ENCODE measurements around the gene GRK4. TPM values are rescaled to one million over a fixed set of nuclear protein-coding genes. Genes with fewer than 3 reads are reported as not detected.

Gene GRK4
- total RNA-seq, 4 donors from 2014 or later = 1.0 to 9.4 (median 6.0) TPM; not detected in 1

DNA sequence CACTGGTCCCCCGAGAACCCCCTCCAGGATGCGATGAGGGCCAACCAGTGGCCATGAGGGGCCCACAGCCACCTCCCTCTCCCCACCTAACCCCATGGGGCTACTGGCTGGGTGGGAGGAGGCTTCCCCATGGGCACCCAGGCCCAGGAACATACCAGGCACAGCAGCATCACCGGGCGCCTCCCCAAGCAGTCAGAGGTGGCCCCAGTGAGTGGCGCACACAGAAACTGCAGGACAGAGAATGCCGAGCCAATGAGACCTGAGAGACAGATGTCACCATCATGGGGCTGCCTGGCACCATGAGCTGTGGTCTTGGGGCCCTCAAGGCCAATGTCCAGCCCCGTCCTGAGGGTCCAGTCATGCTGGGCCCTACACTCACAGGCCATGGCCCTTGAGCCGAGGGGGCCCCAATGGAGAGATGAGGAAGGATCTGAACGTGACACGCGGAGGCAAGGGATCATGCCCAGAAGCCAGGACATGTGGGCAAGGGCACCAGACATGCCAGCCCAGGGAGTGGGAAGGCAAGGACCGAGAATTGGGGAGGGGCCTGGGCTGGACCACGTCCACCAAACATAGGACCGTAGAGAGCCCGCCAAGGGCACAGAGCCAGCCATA is 30.3 kb upstream of the GRK4 start:
- TF ChIP-seq, protein P1, sequence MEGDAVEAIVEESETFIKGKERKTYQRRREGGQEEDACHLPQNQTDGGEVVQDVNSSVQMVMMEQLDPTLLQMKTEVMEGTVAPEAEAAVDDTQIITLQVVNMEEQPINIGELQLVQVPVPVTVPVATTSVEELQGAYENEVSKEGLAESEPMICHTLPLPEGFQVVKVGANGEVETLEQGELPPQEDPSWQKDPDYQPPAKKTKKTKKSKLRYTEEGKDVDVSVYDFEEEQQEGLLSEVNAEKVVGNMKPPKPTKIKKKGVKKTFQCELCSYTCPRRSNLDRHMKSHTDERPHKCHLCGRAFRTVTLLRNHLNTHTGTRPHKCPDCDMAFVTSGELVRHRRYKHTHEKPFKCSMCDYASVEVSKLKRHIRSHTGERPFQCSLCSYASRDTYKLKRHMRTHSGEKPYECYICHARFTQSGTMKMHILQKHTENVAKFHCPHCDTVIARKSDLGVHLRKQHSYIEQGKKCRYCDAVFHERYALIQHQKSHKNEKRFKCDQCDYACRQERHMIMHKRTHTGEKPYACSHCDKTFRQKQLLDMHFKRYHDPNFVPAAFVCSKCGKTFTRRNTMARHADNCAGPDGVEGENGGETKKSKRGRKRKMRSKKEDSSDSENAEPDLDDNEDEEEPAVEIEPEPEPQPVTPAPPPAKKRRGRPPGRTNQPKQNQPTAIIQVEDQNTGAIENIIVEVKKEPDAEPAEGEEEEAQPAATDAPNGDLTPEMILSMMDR (IDR thresholded peaks at IDR 0.05) = no peak
- no peak for TF ChIP-seq POLR2A (IDR thresholded peaks at IDR 0.05)
- intact Hi-C loops (cut with DNase I; ENCODE audit: low total_unique reads) = no loop called here
- Histone ChIP-seq H3K27me3 (no peaks in the 10 kb centered on the region), H3K4me3 (peak overlapping the region in 1 of 2 donors; percentile 66), H3K4me1 (peaks cover 0 to 10% of the 10 kb centered on the region in 2 donors), H3K36me3 (no peaks in the 10 kb centered on the region), H3K27ac (peak overlapping the region; percentile 58 to 89), H3K9me3 (no peaks in the 10 kb centered on the region)
- no peak for DNase-seq

DNA sequence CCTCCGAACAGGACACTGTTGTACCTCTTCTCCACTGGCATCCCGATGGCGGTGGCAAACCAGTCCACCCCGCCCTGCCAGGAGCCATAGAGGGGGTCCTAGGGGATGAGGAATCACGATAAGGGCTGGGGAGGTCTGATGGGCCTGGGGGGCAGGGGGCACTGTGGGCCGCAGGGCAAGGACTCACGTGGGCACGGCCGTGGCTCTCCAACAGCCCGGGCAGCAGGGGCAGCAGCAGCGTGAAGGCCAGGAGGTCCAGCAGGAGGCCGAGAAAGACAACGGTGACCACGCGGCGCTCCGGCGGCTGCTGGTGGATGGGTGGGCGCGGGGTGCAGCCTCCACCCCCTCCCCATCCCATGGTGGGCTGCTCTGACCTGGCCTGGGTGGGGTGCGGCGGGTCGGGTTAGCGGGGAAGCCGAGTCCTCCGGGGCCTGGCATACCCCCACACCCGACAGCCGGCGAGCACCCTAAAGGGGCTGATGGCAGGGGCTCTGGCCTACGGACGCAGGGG is 29.8 kb upstream of the GRK4 start:
- Histone ChIP-seq H3K27me3 (no peaks in the 10 kb centered on the region), H3K27ac (peak overlapping the region; percentile 58 to 89), H3K36me3 (no peaks in the 10 kb centered on the region), H3K4me1 (peaks cover 0 to 10% of the 10 kb centered on the region in 2 donors), H3K4me3 (peak overlapping the region; percentile 66), H3K9me3 (no peaks in the 10 kb centered on the region)
- TF ChIP-seq, protein P1 (IDR thresholded peaks at IDR 0.05) = no peak
- no peak for TF ChIP-seq POLR2A (IDR thresholded peaks at IDR 0.05)
- peak in 1 of 2 donors; percentile 35 for DNase-seq
- intact Hi-C loops (cut with DNase I; ENCODE audit: low total_unique reads) = no loop called here

DNA sequence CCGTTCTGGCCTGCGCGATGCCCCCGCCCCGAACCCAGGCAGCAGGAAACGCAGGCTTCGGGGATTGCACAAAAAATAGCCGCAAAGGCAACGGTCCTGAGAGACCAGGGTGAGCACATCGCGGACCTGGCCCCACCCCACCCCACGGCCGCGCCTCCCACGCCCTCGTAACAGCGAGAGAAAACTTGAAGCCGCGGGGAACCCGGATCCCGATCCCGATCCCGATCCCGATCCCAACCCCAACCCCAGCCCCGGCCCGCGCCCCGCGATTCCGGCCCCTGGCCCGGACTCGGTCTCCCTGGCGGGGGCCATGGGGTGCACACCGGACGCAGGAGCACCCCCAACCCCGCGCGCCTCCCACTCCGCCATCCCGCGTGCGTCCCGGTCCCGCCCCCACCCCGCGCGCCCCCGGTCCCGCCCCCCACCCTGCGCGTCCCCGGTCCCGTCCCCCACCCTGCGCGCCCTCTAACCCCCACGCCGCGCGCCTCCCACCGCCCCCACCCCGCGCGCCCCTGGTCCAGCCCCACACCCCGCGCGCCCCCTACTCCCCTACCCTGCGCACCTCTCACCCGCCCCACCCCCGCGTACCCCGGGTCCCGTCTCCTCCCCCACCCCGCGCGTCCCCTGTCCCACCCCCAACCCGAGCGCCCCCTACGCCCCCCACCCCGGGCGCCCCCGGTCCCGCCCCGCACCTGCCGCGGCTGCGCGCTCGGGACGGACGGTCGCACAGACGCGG is 29.1 kb upstream of the GRK4 start:
- TF ChIP-seq, protein P1 (IDR thresholded peaks at IDR 0.05) = no peak
- no peak for TF ChIP-seq POLR2A (IDR thresholded peaks at IDR 0.05)
- H3K27me3 ChIP-seq = no peaks in the 10 kb centered on the region
- DNase-seq = peak; percentile 75 to 76
- H3K4me1 ChIP-seq = peaks cover 0 to 10% of the 10 kb centered on the region in 2 donors
- no peaks in the 10 kb centered on the region for H3K9me3 ChIP-seq
- no peaks in the 10 kb centered on the region for H3K36me3 ChIP-seq
- intact Hi-C loops (cut with DNase I; ENCODE audit: low total_unique reads) = no loop called here
- H3K27ac ChIP-seq = peak overlapping the region; percentile 58 to 89
- peak overlapping the region; percentile 66 for H3K4me3 ChIP-seq

DNA sequence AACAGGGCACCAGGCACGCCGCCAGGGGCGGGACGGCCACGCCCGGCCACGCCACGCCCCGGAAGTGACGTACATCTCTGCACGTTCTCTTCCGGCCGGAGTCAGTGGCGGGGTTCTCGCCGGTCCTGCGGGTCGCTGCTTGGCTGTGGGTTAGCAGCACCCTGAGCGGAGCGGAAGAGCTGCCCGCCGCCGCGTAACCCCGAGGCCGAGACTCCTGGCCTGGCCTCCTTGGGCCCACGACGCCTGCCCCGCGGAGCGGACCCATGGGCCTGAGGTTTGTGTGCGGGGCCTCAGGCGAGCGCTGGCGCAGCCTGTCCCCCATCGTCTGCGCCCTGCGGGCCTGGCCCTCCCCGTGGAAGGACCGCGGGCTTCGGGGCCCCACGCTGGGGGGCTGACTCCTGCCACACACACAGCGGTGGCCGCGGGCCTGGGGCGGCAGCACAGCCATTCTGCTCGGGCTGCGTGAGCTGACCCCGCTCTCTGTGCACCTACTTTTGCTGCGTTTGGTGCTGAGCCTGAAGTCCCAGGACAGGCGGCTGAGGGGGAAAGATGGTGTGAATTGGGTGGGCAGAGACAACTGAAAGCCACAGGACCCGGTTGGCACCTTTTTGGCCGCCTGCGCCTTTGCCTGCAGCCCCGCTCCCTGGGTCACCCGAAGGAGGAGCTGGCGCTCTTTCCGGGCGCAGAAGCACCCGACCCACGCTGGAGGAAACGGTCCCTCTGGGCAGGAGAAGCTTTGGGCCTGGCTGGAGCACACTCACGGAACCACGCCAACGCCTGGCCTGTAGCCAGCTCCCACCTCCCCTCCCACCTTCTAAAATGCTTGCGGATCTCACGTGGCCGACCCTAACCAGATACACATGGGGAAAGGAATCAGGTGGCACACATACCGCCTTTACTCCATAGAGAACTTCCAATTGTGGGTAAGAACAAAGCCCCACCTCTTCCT is 28.3 kb upstream of the GRK4 start:
- Histone ChIP-seq H3K27me3 (no peaks in the 10 kb centered on the region), H3K9me3 (no peaks in the 10 kb centered on the region), H3K27ac (peak overlapping the region; percentile 58 to 89), H3K4me3 (peak overlapping the region; percentile 66), H3K4me1 (peaks cover 0 to 10% of the 10 kb centered on the region in 2 donors), H3K36me3 (no peaks in the 10 kb centered on the region)
- intact Hi-C loops (cut with DNase I; ENCODE audit: low total_unique reads) = no loop called here
- DNase-seq = peak; percentile 94 to 96
- TF ChIP-seq POLR2A (IDR thresholded peaks at IDR 0.05) = peak; percentile 59 to 95
- TF ChIP-seq, protein P1 (IDR thresholded peaks at IDR 0.05) = no peak
